ENCODE results near the gene PPFIA4. TPM values are rescaled to one million over a fixed set of nuclear protein-coding genes. Genes with fewer than 3 reads are reported as not detected.

Gene PPFIA4
- total RNA-seq, 2 donors from 2014 or later: 2.0 to 3.1 TPM

Other genes starting within 250 kb of the PPFIA4 start
- gene KDM5B, start 218.1 kb upstream of the PPFIA4 start, total RNA-seq: 10 to 100 TPM; 33.6 to 36.8 TPM
- gene PCAT6, start 215.5 kb upstream of the PPFIA4 start, total RNA-seq: 1 to 10 TPM; 1.2 to 1.7 TPM
- 1 to 10 TPM; 7.9 to 8.9 TPM for gene RABIF, start 137.3 kb upstream of the PPFIA4 start, total RNA-seq
- gene KLHL12, start 99.3 kb upstream of the PPFIA4 start, total RNA-seq: 10 to 100 TPM; 16.9 to 17.3 TPM
- 10 to 100 TPM; 53.4 to 62.5 TPM for gene ADIPOR1, start 68.2 kb upstream of the PPFIA4 start, total RNA-seq
- 10 to 100 TPM; 42.1 to 45.8 TPM for gene CYB5R1, start 59.2 kb upstream of the PPFIA4 start, total RNA-seq
- gene TMEM183A, start 19.1 kb upstream of the PPFIA4 start, total RNA-seq: 10 to 100 TPM; 40.8 to 43.5 TPM
- not detected for gene MYOG, start 59.5 kb downstream of the PPFIA4 start, total RNA-seq
- gene ADORA1, start 101.2 kb downstream of the PPFIA4 start, total RNA-seq: 1 to 10 TPM in 1 of 2 donors, under 1 TPM in 1; 0.32 to 1.3 TPM
- gene MYBPH, start 149.3 kb downstream of the PPFIA4 start, total RNA-seq: not detected
- 10 to 100 TPM; 26.7 to 30.3 TPM for gene CHI3L1, start 160.2 kb downstream of the PPFIA4 start, total RNA-seq
- gene CHIT1, start 203.2 kb downstream of the PPFIA4 start, total RNA-seq: under 1 TPM; 0.14 to 0.33 TPM